Parathyroid adenoma (tissue), 2 donors: Measurements from ENCODE around the gene ZNF439.
"Not testable (repeated sequence)": the region's sequence is repeated elsewhere in the genome, so short reads cannot be mapped to it uniquely, and the experiment has no call there.

ENCODE experiments used
- H2AFZ ChIP-seq: fragments of 300-600 bp; sonication (generic); one replicate; pipeline ENCODE4 v1.7.0; 2017; ENCODE audit warnings: antibody characterized with exemption, mild to moderate bottlenecking
- H3K27ac ChIP-seq: fragments of 300-600 bp; sonication (generic); one replicate; pipeline ENCODE4 v1.7.0; 2017
- H3K27me3 ChIP-seq: fragments of 300-600 bp; sonication (generic); one replicate; pipeline ENCODE4 v1.7.0; 2017; ENCODE audit warnings: low read length; ENCODE audit not compliant: control insufficient read depth, insufficient read depth
- H3K36me3 ChIP-seq: fragments of 300-600 bp; sonication (generic); one replicate; pipeline ENCODE4 v1.7.0; 2017; ENCODE audit warnings: low read length; ENCODE audit not compliant: control insufficient read depth, insufficient read depth
- H3K4me1 ChIP-seq: fragments of 300-600 bp; sonication (generic); one replicate; pipeline ENCODE4 v1.7.0; 2017; ENCODE audit warnings: control low read depth
- H3K4me2 ChIP-seq: fragments of 300-600 bp; sonication (generic); one replicate; pipeline ENCODE4 v1.7.0; 2017; ENCODE audit warnings: low read length
- H3K4me3 ChIP-seq: fragments of 300-600 bp; sonication (generic); one replicate; pipeline ENCODE4 v1.7.0; 2017; ENCODE audit warnings: low read depth, low read length
- H3K79me2 ChIP-seq: fragments of 300-600 bp; sonication (generic); one replicate; pipeline ENCODE4 v1.7.0; 2017; ENCODE audit warnings: control low read depth
- H3K9ac ChIP-seq: fragments of 300-600 bp; sonication (generic); one replicate; pipeline ENCODE4 v1.7.0; 2017; ENCODE audit warnings: mild to moderate bottlenecking
- H3K9me3 ChIP-seq: fragments of 300-600 bp; sonication (generic); one replicate; pipeline ENCODE4 v1.7.0; 2017; ENCODE audit warnings: low read length; ENCODE audit not compliant: control insufficient read depth
- CTCF ChIP-seq: fragments of 300-600 bp; sonication (generic); IDR thresholded peaks from one replicate; pipeline ENCODE4 v1.7.0; 2017; ENCODE audit warnings: antibody characterized with exemption, mild to moderate bottlenecking
- donor health status: primary hyperparathyroidism.

Gene ZNF439

GRCh38 chr19:11881151-11881800, 32.8 kb downstream of the ZNF439 start:
- H3K79me2 ChIP-seq: peaks cover 8% of the 10 kb centered on the region
- H3K4me2 ChIP-seq: no peak overlapping the region
- H3K4me1 ChIP-seq: peaks cover 6% of the 10 kb centered on the region
- no peaks in the 10 kb centered on the region for H3K36me3 ChIP-seq
- no peaks in the 10 kb centered on the region for H3K27me3 ChIP-seq
- H3K27ac ChIP-seq: no peak overlapping the region
- TF ChIP-seq CTCF: peak; percentile 84
- no peak overlapping the region for H3K9ac ChIP-seq
- H2AFZ ChIP-seq: no peak overlapping the region
- H3K4me3 ChIP-seq: peak overlapping the region; percentile 14
- H3K9me3 ChIP-seq: no peaks in the 10 kb centered on the region

- Histone ChIP-seq H3K4me1 (peaks cover 12% of the 10 kb centered on the region), H3K79me2 (peaks cover 8% of the 10 kb centered on the region), H3K9me3 (no peaks in the 10 kb centered on the region), H3K4me3 (no peak overlapping the region), H3K4me2 (no peak overlapping the region), H3K9ac (no peak overlapping the region), H3K36me3 (no peaks in the 10 kb centered on the region), H3K27me3 (no peaks in the 10 kb centered on the region), H2AFZ (no peak overlapping the region), H3K27ac (no peak overlapping the region)
- TF ChIP-seq CTCF: no peak
Measured at GRCh38 chr19:11882606-11883005, 34.1 kb downstream of the ZNF439 start.

- H3K4me3 ChIP-seq: peak overlapping the region; percentile 85
Measured at GRCh38 chr19:11887234-11887610, 38.7 kb downstream of the ZNF439 start.

DNA sequence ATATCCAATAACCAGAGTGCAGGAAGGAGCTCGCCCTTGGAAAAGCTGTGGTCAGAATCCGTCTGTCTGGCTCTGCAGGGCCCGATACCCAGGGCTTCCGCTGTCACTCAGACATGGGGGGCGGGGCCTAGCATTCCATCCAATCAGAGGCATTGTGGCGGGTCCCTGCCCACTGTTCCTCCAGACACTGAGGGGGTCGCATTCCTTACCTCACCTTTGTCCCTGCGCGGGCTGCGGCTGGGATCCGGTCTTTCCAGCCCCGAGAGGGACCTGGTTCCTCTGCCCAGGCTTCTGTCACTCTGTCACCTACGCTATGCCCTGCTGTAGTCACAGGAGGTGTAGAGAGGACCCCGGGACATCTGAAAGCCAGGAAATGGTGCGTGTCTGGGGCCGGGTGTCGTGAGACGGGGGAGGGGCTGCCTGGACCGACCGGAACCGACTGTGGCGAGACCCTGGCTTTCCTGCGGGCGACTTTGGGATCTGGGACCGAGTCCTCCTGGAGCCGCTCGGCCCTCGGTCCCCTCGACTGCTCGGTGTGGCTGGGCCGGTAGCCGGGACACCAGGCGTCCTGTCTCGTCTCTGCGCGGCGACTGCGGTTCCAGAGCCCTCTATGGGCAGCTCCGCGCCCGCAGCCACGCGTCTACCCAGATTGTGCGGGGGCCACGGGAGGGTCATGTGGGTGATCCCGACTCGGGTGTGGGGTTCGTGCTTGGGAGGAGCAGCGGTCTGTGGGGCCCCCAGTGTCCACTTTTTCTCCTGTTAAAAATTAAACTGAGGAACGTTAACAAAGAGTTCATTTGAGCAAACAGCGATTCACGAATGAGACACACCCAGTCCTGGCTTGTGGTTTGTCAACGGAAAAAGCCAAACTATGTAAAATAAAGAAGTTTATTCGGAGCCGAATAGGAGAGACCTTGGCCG, 39.3 kb downstream of the ZNF439 start, which contains the start of gene ZNF69:
Gene ZNF69, plus strand, starts transcription at position 172 of the 921 bp plus-strand sequence. Its CDS starts 142 bp downstream, at position 314.
- H3K27ac ChIP-seq: peak within 1 kb of the TSS; percentile 95
- H3K27me3 ChIP-seq: no peaks in the 10 kb centered on the region
- no peaks in the 10 kb centered on the region for H3K9me3 ChIP-seq
- peaks cover 10% of the 10 kb centered on the region for H3K79me2 ChIP-seq
- H2AFZ ChIP-seq: peak within 1 kb of the TSS; percentile 78
- peak within 1 kb of the TSS; percentile 56 for H3K9ac ChIP-seq
- peak; percentile 27 for TF ChIP-seq CTCF
- H3K4me1 ChIP-seq: peaks cover 24% of the 10 kb centered on the region
- peak within 1 kb of the TSS; percentile 85 for H3K4me3 ChIP-seq
- no peaks in the 10 kb centered on the region for H3K36me3 ChIP-seq
- peak within 1 kb of the TSS; percentile 85 for H3K4me2 ChIP-seq

More at GRCh38 chr19:11887234-11887610, 38.7 kb downstream of the ZNF439 start:
- TF ChIP-seq CTCF: no peak
- peaks cover 20% of the 10 kb centered on the region for H3K4me1 ChIP-seq
- peak overlapping the region; percentile 85 for H3K4me2 ChIP-seq
- H2AFZ ChIP-seq: peak overlapping the region; percentile 78
- H3K9me3 ChIP-seq: no peaks in the 10 kb centered on the region
- peak overlapping the region; percentile 95 for H3K27ac ChIP-seq
- peaks cover 6% of the 10 kb centered on the region for H3K79me2 ChIP-seq
- no peaks in the 10 kb centered on the region for H3K27me3 ChIP-seq
- H3K9ac ChIP-seq: no peak overlapping the region
- no peaks in the 10 kb centered on the region for H3K36me3 ChIP-seq

DNA sequence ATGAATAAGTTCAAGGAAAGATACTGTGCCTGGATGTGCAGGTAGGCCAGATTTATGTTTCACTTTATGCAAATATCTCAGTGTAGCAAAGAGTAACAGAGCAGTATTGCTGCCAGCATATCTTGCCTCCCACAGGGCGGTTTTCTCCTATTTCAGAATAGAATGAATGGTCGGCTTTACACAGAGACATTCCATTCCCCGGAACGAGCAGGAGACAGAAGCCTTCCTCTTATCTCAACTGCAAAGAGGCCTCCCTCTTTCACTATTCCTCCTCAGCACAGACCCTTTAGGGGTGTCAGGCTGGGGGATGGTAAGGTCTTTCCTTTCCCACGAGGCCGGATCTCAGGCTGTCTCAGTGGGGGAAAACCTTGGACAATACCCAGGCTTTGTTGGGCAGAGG, 41.4 kb downstream of the ZNF439 start:
- H3K27ac ChIP-seq: peak overlapping the region; percentile 95

More for the DNA sequence above, 41.4 kb downstream of the ZNF439 start:
- H3K4me1 ChIP-seq: peaks cover 39% of the 10 kb centered on the region
- not testable (repeated sequence) for H3K27me3 ChIP-seq, H3K9me3 ChIP-seq, H3K36me3 ChIP-seq, H3K9ac ChIP-seq, H2AFZ ChIP-seq
- H3K4me2 ChIP-seq: peak overlapping the region; percentile 85
- H3K4me3 ChIP-seq: peak overlapping the region; percentile 85
- H3K79me2 ChIP-seq: peaks cover 16% of the 10 kb centered on the region
